Measurements from ENCODE around the gene CACNG4. TPM values are rescaled to one million over a fixed set of nuclear protein-coding genes. Genes with fewer than 3 reads are reported as not detected.

Gene CACNG4
- total and polyA plus RNA-seq, 9 donors: 2.3 to 17.1 (median 10.3) TPM

DNA sequence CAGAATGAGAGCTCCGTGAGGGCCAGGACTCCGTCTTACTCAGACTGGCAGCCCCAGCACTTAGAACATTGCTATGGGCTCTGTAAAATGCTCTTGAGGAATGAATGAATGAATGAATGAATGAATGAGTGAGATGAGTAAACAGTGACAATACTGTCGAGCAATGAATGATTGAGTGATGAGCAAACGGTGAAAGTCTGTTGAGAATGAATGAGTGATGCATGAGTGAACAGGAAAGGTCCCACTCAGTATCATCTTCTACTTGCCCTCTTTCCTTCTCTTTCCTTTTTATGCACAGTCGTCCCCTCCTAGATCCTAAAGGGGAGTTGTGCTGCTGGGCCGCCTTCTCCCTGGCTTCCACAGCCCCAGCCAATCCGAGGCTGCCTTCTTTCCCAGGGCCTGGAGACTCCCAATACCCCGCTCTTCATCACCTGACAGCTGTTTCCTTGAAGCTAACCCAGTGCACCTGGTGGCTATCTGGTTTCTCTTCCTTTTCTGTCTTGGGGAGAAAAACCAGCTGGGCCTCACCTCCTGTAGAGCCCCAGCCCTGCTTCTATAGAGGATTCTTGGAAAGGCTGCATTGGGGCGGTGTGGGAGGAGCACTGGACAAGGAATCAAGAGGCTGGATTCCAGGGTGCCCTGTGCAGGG is 47.1 kb downstream of the CACNG4 start:
- Histone ChIP-seq H3K4me3 (ENCODE audit: low read length) (no peak overlapping the region), H3K36me3 (ENCODE audit: control insufficient read depth, insufficient read depth, low read length) (no peaks in the 10 kb centered on the region), H3K27me3 (ENCODE audit: control insufficient read depth, insufficient read depth, low read length) (no peaks in the 10 kb centered on the region), H3K27ac (ENCODE audit: low read length) (no peak overlapping the region), H3K9me3 (replicated peaks; ENCODE audit: control insufficient read depth, low read depth, low read length) (peaks cover 2% of the 10 kb centered on the region), H3K4me1 (ENCODE audit: control insufficient read depth, insufficient read depth, low read length) (no peaks in the 10 kb centered on the region)
- WGBS (ENCODE audit: insufficient coverage): 50% methylated on average over 6 of the region's 9 CpGs
- no peak for DNase-seq

GRCh38 chr17:67013891-67014290 is 49.4 kb downstream of the CACNG4 start:
- Histone ChIP-seq H3K36me3 (ENCODE audit: control insufficient read depth, insufficient read depth, low read length) (no peaks in the 10 kb centered on the region), H3K4me1 (ENCODE audit: control insufficient read depth, insufficient read depth, low read length) (peaks cover 3% of the 10 kb centered on the region), H3K27ac (ENCODE audit: low read length) (no peak overlapping the region), H3K4me3 (ENCODE audit: low read length) (no peak overlapping the region), H3K9me3 (replicated peaks; ENCODE audit: control insufficient read depth, low read depth, low read length) (no peaks in the 10 kb centered on the region), H3K27me3 (ENCODE audit: control insufficient read depth, insufficient read depth, low read length) (no peaks in the 10 kb centered on the region)
- no peak for DNase-seq
- WGBS (ENCODE audit: insufficient coverage): 94% methylated on average over 3 of the region's 8 CpGs

DNA sequence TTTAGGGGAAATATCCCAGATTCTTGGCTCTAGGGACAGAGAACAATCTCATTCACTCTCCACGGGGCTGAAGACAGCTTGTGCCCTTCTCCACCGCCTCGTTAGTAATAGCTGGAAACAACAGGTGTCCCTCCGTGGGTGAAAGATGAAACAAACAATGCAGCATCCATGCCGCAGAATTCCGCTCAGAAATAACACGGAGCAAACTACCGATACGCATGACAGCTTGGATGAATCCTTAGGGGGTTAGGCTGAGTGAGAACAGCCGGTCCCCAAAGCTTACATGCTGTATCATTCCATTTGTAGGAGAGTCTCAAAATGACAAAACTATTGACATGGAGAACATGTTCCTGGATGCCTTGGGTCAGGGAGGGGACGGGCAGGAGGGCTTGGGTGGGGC is 50.5 kb downstream of the CACNG4 start:
- Histone ChIP-seq H3K27ac (ENCODE audit: low read length) (no peak overlapping the region), H3K36me3 (ENCODE audit: control insufficient read depth, insufficient read depth, low read length) (no peaks in the 10 kb centered on the region), H3K4me3 (ENCODE audit: low read length) (no peak overlapping the region), H3K9me3 (replicated peaks; ENCODE audit: control insufficient read depth, low read depth, low read length) (no peaks in the 10 kb centered on the region), H3K4me1 (ENCODE audit: control insufficient read depth, insufficient read depth, low read length) (peaks cover 3% of the 10 kb centered on the region), H3K27me3 (ENCODE audit: control insufficient read depth, insufficient read depth, low read length) (no peaks in the 10 kb centered on the region)
- no peak for DNase-seq
- WGBS (ENCODE audit: insufficient coverage): 64% methylated on average over 8 of the region's 11 CpGs

- Histone ChIP-seq H3K4me3 (ENCODE audit: low read length) (no peak overlapping the region), H3K9me3 (replicated peaks; ENCODE audit: control insufficient read depth, low read depth, low read length) (no peaks in the 10 kb centered on the region), H3K27me3 (ENCODE audit: control insufficient read depth, insufficient read depth, low read length) (no peaks in the 10 kb centered on the region), H3K27ac (ENCODE audit: low read length) (no peak overlapping the region), H3K36me3 (ENCODE audit: control insufficient read depth, insufficient read depth, low read length) (no peaks in the 10 kb centered on the region), H3K4me1 (ENCODE audit: control insufficient read depth, insufficient read depth, low read length) (peaks cover 3% of the 10 kb centered on the region)
- 72% methylated on average over 15 of the region's 17 CpGs for WGBS (ENCODE audit: insufficient coverage)
- DNase-seq: no peak
Measured at GRCh38 chr17:67016039-67016762, 51.7 kb downstream of the CACNG4 start.

GRCh38 chr17:67017910-67018309 is 53.4 kb downstream of the CACNG4 start:
- WGBS (ENCODE audit: insufficient coverage): 85% methylated on average over 10 of the region's 14 CpGs
- H3K9me3 ChIP-seq (replicated peaks; ENCODE audit: control insufficient read depth, low read depth, low read length): no peaks in the 10 kb centered on the region
- H3K36me3 ChIP-seq (ENCODE audit: control insufficient read depth, insufficient read depth, low read length): no peaks in the 10 kb centered on the region
- H3K27me3 ChIP-seq (ENCODE audit: control insufficient read depth, insufficient read depth, low read length): no peaks in the 10 kb centered on the region
- no peak overlapping the region for H3K27ac ChIP-seq (ENCODE audit: low read length)
- H3K4me1 ChIP-seq (ENCODE audit: control insufficient read depth, insufficient read depth, low read length): peaks cover 3% of the 10 kb centered on the region
- DNase-seq: no peak
- no peak overlapping the region for H3K4me3 ChIP-seq (ENCODE audit: low read length)

DNA sequence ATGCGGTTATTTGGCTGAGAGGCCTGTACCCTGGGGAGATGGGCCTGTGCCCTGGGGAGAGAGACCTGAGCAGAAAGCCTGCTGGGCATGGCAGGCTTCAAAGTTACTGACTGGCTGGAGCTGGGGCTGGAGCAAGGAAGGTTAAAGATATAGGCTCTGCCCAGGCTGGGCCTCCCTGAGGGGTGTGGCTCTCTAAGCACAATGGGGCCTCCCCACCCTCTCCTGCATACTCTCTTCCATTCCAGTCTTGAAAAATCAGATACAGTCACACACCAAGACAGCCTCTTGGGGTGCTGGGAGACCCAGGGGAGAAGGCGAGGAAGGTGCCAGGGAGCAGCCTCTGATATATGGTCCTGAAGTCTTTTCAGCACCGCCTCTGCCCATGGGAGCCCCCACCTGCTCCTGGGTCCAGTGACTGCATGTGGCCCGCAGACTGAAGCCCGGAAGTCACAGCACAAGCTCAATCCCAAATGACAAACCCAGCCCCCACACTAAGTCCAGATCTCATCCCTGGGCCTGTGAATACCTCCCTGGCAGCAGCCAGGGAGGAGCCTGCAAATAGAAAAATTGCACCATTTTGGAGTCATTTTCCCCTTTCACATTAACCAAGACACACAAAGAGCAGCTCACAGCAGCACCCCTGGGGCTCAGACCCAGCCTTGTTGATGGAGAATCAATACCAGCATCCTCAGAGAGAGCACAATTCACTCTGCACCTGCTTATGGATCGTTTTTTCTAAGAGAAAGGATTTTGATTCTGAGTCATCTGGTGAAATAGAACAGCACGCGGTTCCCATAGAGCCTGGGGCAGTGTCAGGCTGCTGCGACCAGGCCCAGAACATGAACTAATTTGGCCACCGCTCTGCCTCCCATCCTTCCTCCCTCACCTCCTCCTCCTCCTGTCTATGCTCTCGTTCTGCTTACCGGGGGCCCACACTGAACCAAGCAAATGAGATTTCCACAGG is 54.2 kb downstream of the CACNG4 start:
- H3K27ac ChIP-seq (ENCODE audit: low read length): no peak overlapping the region
- H3K27me3 ChIP-seq (ENCODE audit: control insufficient read depth, insufficient read depth, low read length): no peaks in the 10 kb centered on the region
- peaks cover 3% of the 10 kb centered on the region for H3K4me1 ChIP-seq (ENCODE audit: control insufficient read depth, insufficient read depth, low read length)
- no peak for DNase-seq
- WGBS (ENCODE audit: insufficient coverage): 76% methylated on average over 8 of the region's 12 CpGs
- H3K9me3 ChIP-seq (replicated peaks; ENCODE audit: control insufficient read depth, low read depth, low read length): no peaks in the 10 kb centered on the region
- no peaks in the 10 kb centered on the region for H3K36me3 ChIP-seq (ENCODE audit: control insufficient read depth, insufficient read depth, low read length)
- H3K4me3 ChIP-seq (ENCODE audit: low read length): no peak overlapping the region

DNA sequence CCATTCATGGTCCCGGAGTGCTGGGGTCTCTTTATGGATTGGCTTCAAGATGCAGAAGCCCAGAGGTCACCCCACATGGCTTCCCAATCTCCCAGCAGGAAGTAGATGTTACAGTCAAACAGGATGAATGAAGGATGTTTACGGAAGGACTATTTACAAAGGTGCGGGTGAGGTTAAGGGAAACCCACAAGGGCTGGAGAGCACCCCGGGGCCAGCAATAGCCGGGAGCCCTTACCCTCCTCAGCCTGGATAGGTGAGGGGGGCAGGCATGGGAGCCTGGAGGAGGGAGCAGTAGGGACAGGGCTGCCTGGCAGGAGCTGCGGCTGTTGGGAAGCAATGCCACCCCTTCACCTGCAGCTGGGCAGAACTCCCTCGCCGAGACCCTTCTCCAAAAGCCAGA is 55.3 kb downstream of the CACNG4 start:
- 82% methylated on average over 5 of the region's 8 CpGs for WGBS (ENCODE audit: insufficient coverage)
- no peaks in the 10 kb centered on the region for H3K27me3 ChIP-seq (ENCODE audit: control insufficient read depth, insufficient read depth, low read length)
- DNase-seq: no peak
- H3K4me1 ChIP-seq (ENCODE audit: control insufficient read depth, insufficient read depth, low read length): peaks cover 3% of the 10 kb centered on the region
- no peak overlapping the region for H3K27ac ChIP-seq (ENCODE audit: low read length)
- no peak overlapping the region for H3K4me3 ChIP-seq (ENCODE audit: low read length)
- no peaks in the 10 kb centered on the region for H3K36me3 ChIP-seq (ENCODE audit: control insufficient read depth, insufficient read depth, low read length)
- no peaks in the 10 kb centered on the region for H3K9me3 ChIP-seq (replicated peaks; ENCODE audit: control insufficient read depth, low read depth, low read length)

DNA sequence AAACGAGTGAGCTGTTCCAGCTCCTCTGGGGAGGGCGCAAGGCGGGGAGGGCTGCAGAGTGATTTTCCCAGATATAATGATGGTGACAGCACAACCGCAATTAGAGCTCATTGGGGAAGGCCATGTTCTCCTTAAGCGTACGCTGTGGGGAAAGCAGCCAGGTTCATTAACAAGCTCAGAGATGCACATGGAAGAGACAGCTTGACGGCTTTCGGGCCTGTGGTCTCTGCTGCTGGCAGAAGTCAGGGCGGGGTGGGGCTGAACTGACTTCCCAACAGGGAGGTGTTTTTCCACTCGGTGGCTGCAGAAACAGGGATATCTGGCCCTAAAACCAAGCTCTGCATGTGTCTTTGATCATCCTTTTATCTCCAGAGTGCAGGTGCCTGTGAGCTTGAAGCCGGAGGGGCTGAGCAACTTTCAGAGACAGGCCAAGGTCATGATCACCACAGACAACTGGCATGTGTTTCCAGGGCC is 55.8 kb downstream of the CACNG4 start:
- WGBS (ENCODE audit: insufficient coverage): 55% methylated on average over 11 of the region's 11 CpGs
- no peaks in the 10 kb centered on the region for H3K36me3 ChIP-seq (ENCODE audit: control insufficient read depth, insufficient read depth, low read length)
- H3K9me3 ChIP-seq (replicated peaks; ENCODE audit: control insufficient read depth, low read depth, low read length): no peaks in the 10 kb centered on the region
- no peak overlapping the region for H3K4me3 ChIP-seq (ENCODE audit: low read length)
- peak; percentile 18 for DNase-seq
- peaks cover 3% of the 10 kb centered on the region for H3K4me1 ChIP-seq (ENCODE audit: control insufficient read depth, insufficient read depth, low read length)
- H3K27me3 ChIP-seq (ENCODE audit: control insufficient read depth, insufficient read depth, low read length): no peaks in the 10 kb centered on the region
- H3K27ac ChIP-seq (ENCODE audit: low read length): no peak overlapping the region

DNA sequence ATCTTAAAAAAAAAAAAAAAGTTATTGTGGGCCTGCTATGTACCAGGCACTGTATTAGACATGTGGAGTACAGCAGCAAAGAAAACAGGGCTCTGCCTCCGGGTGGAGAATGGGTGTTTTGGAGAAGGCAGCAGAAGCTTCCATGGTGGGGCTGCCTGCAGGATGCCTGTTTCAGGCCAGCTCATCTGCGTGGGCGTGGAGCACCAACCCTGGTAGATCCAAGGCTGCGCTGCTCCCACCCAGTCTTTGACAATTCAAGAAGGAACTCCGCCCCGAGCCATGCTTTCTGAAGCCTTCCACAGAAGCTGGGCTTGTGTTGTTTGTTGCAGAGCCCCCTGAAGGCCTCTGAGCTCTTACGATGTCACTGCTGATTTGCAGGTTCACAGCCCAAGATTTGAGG is 56.7 kb downstream of the CACNG4 start:
- H3K27me3 ChIP-seq (ENCODE audit: control insufficient read depth, insufficient read depth, low read length): no peaks in the 10 kb centered on the region
- H3K4me3 ChIP-seq (ENCODE audit: low read length): no peak overlapping the region
- H3K36me3 ChIP-seq (ENCODE audit: control insufficient read depth, insufficient read depth, low read length): no peaks in the 10 kb centered on the region
- no peaks in the 10 kb centered on the region for H3K9me3 ChIP-seq (replicated peaks; ENCODE audit: control insufficient read depth, low read depth, low read length)
- H3K4me1 ChIP-seq (ENCODE audit: control insufficient read depth, insufficient read depth, low read length): peaks cover 3% of the 10 kb centered on the region
- DNase-seq: no peak
- 87% methylated on average over 7 of the region's 7 CpGs for WGBS (ENCODE audit: insufficient coverage)
- H3K27ac ChIP-seq (ENCODE audit: low read length): no peak overlapping the region
